Measurements from ENCODE around the gene BRINP1. TPM values are rescaled to one million over a fixed set of nuclear protein-coding genes. Genes with fewer than 3 reads are reported as not detected.

The BRINP1 gene
- total RNA-seq, 1 donor from 2014 or later, result 0.66 TPM

DNA sequence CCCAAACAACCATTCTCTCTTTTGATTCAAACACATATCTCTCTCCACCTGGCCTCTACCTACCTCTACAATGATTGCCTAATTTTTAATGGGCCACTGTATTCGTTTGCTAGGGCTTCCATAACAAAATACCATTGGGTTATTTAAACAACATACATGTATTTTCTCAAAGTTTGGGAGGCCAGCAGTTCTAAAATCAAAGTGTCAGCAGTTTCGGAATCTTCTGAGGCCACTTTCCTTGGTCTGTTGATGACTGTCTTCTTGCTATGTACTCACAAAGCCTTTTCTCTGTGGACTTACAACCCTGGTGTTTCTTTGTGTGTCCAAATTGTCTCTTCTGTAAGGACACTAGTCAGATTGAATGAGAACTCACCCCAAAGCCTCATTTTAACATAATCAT lies 214.7 kb downstream of the BRINP1 start:
- H3K4me3 ChIP-seq, result no peak overlapping the region
- DNase-seq, result no peak
- no peaks in the 10 kb centered on the region for H3K9me3 ChIP-seq (replicated peaks)
- H3K36me3 ChIP-seq, result no peaks in the 10 kb centered on the region
- no peaks in the 10 kb centered on the region for H3K27me3 ChIP-seq (ENCODE audit: low read depth)
- H3K27ac ChIP-seq (replicated peaks), result no peak overlapping the region
- intact Hi-C loops (cut with micrococcal nuclease), result no loop called here
- TF ChIP-seq, protein P1, sequence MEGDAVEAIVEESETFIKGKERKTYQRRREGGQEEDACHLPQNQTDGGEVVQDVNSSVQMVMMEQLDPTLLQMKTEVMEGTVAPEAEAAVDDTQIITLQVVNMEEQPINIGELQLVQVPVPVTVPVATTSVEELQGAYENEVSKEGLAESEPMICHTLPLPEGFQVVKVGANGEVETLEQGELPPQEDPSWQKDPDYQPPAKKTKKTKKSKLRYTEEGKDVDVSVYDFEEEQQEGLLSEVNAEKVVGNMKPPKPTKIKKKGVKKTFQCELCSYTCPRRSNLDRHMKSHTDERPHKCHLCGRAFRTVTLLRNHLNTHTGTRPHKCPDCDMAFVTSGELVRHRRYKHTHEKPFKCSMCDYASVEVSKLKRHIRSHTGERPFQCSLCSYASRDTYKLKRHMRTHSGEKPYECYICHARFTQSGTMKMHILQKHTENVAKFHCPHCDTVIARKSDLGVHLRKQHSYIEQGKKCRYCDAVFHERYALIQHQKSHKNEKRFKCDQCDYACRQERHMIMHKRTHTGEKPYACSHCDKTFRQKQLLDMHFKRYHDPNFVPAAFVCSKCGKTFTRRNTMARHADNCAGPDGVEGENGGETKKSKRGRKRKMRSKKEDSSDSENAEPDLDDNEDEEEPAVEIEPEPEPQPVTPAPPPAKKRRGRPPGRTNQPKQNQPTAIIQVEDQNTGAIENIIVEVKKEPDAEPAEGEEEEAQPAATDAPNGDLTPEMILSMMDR (IDR thresholded peaks at IDR 0.05; ENCODE audit: borderline replicate concordance), result no peak
- no peaks in the 10 kb centered on the region for H3K4me1 ChIP-seq

GRCh38 chr9:119153402-119153801 lies 215.8 kb downstream of the BRINP1 start:
- TF ChIP-seq, protein P1 (IDR thresholded peaks at IDR 0.05; ENCODE audit: borderline replicate concordance), result no peak
- DNase-seq, result no peak
- intact Hi-C loops (cut with micrococcal nuclease), result no loop called here
- H3K9me3 ChIP-seq (replicated peaks), result no peaks in the 10 kb centered on the region
- no peaks in the 10 kb centered on the region for H3K36me3 ChIP-seq
- no peak overlapping the region for H3K27ac ChIP-seq (replicated peaks)
- H3K4me3 ChIP-seq, result no peak overlapping the region
- no peaks in the 10 kb centered on the region for H3K4me1 ChIP-seq
- no peaks in the 10 kb centered on the region for H3K27me3 ChIP-seq (ENCODE audit: low read depth)

DNA sequence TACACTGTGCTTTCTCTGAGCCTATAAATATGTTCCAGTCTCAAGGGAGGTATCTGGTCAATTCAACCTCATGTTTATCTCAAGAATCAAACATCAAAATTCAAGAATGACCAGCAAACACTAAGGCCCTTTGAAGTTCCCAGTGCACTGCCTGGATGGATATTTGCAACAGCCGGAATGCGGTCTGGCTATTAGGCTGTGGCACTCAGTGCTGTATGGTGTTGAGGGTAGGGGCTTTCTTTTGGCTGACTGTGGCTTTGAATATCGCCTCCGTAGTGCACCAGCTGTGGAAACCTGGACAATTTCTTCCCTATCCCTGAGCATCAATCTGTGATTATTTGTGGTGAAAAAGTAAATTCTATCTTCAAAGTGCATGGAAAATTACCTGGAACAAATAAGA lies 220.4 kb downstream of the BRINP1 start:
- intact Hi-C loops (cut with micrococcal nuclease), result no loop called here

GRCh38 chr9:119137479-119137878 lies 231.8 kb downstream of the BRINP1 start:
- Histone ChIP-seq H3K4me3 (no peak overlapping the region), H3K9me3 (replicated peaks) (peaks cover 3% of the 10 kb centered on the region), H3K4me1 (no peaks in the 10 kb centered on the region), H3K27ac (replicated peaks) (no peak overlapping the region), H3K36me3 (no peaks in the 10 kb centered on the region), H3K27me3 (ENCODE audit: low read depth) (no peaks in the 10 kb centered on the region)
- TF ChIP-seq, protein P1 (IDR thresholded peaks at IDR 0.05; ENCODE audit: borderline replicate concordance), result no peak
- no peak for DNase-seq
- intact Hi-C loops (cut with micrococcal nuclease), result no loop called here

More for the DNA sequence above, 220.4 kb downstream of the BRINP1 start:
- H3K27me3 ChIP-seq (ENCODE audit: low read depth), result no peaks in the 10 kb centered on the region
- TF ChIP-seq, protein P1 (IDR thresholded peaks at IDR 0.05; ENCODE audit: borderline replicate concordance), result no peak
- H3K36me3 ChIP-seq, result no peaks in the 10 kb centered on the region
- no peaks in the 10 kb centered on the region for H3K9me3 ChIP-seq (replicated peaks)
- H3K4me3 ChIP-seq, result no peak overlapping the region
- no peak for DNase-seq
- no peaks in the 10 kb centered on the region for H3K4me1 ChIP-seq
- no peak overlapping the region for H3K27ac ChIP-seq (replicated peaks)

- peaks cover 8% of the 10 kb centered on the region for H3K27me3 ChIP-seq (ENCODE audit: low read depth)
- no peak overlapping the region for H3K4me3 ChIP-seq
- no peaks in the 10 kb centered on the region for H3K4me1 ChIP-seq
- no peaks in the 10 kb centered on the region for H3K9me3 ChIP-seq (replicated peaks)
- no peaks in the 10 kb centered on the region for H3K36me3 ChIP-seq
- no peak for DNase-seq
- intact Hi-C loops (cut with micrococcal nuclease), result no loop called here
- TF ChIP-seq, protein P1 (IDR thresholded peaks at IDR 0.05; ENCODE audit: borderline replicate concordance), result no peak
- H3K27ac ChIP-seq (replicated peaks), result no peak overlapping the region
Measured at GRCh38 chr9:119126040-119126439, 243.2 kb downstream of the BRINP1 start.

DNA sequence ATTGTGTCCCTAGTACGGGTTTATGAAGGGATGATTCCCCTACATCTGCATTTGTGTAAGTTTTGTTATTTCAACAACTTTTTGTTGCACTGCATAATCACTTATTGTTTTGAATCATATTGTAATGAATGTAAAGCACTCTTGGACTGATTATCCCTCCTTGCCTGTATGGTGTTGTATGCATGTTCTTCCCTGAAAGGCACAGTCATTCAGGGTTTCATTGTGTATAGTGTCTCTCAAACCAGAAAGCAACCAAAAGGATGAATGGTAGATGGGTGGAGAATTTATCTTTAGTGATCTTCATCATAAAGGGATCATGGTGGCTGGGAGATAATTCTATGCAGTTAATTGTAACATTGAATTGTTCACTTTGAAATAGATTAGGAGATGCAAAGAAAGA lies 247.3 kb downstream of the BRINP1 start:
- no peaks in the 10 kb centered on the region for H3K36me3 ChIP-seq
- H3K4me1 ChIP-seq, result no peaks in the 10 kb centered on the region
- no peak overlapping the region for H3K27ac ChIP-seq (replicated peaks)
- no peak overlapping the region for H3K4me3 ChIP-seq
- H3K27me3 ChIP-seq (ENCODE audit: low read depth), result peaks cover 8% of the 10 kb centered on the region
- DNase-seq, result no peak
- TF ChIP-seq, protein P1 (IDR thresholded peaks at IDR 0.05; ENCODE audit: borderline replicate concordance), result no peak
- intact Hi-C loops (cut with micrococcal nuclease), result no loop called here
- no peaks in the 10 kb centered on the region for H3K9me3 ChIP-seq (replicated peaks)
